Stomach (tissue), 4 donors: ENCODE data around the gene EPHX1.

Experiments used
- CTCF ChIP-seq, 7 experiments: fragments of 450-650 bp in 4 of 7; fragments of 200-600 bp in 3 of 7; sonication (generic) in 3 of 7; IDR thresholded peaks; one replicate each; pipeline ENCODE4 v1.5.1; 2016 to 2019; ENCODE audit warnings: antibody characterized with exemption in 7 of 7, control low read depth in 2 of 7, mild to moderate bottlenecking in 1 of 7
- EP300 ChIP-seq: sonication (generic); formaldehyde crosslinking; IDR thresholded peaks from one replicate; pipeline ENCODE4 v1.6.1; 2017; ENCODE audit warnings: antibody characterized with exemption
- POLR2A ChIP-seq, 4 donors: fragments of 450-650 bp; IDR thresholded peaks; one replicate each; pipeline ENCODE4 v1.6.1; 2016; ENCODE audit warnings: antibody characterized with exemption in 4 of 4, control low read depth in 2 of 4, mild to moderate bottlenecking in 1 of 4, moderate library complexity in 1 of 4
- POLR2AphosphoS5 ChIP-seq, 3 donors: sonication (generic); formaldehyde crosslinking; IDR thresholded peaks; one replicate each; pipeline ENCODE4 v1.6.1; 2016; ENCODE audit warnings: antibody characterized with exemption in 3 of 3

GRCh38 chr1:225863167-225863566, 53.2 kb downstream of the EPHX1 start:
- no peak for TF ChIP-seq POLR2AphosphoS5 (IDR thresholded peaks at IDR 0.05)
- TF ChIP-seq POLR2A (IDR thresholded peaks at IDR 0.05): no peak
- TF ChIP-seq CTCF (IDR thresholded peaks at IDR 0.05): no peak
- no peak for TF ChIP-seq EP300
